ENCODE data around the gene TMEM126B.
A peak's percentile ranks its signal among the peaks of the same experiment; 100 is the strongest.
"Not testable (repeated sequence)": the region's sequence is repeated elsewhere in the genome, so short reads cannot be mapped to it uniquely, and the experiment has no call there.

TMEM126B gene

GRCh38 chr11:85627998-85628770, at the start of gene TMEM126B:
TMEM126B (plus strand) TSS chr11:85628593; CDS start chr11:85628608, 15 bp downstream.
- peak; percentile 94 for DNase-seq (ENCODE audit: low spot score)

- no peak for DNase-seq (ENCODE audit: low spot score)
Measured at GRCh38 chr11:85582111-85582510, 46.3 kb upstream of the TMEM126B start.

- no peak for DNase-seq (ENCODE audit: low spot score)
Measured at GRCh38 chr11:85589373-85589772, 39.0 kb upstream of the TMEM126B start.

- DNase-seq (ENCODE audit: low spot score): no peak
Measured at GRCh38 chr11:85590848-85591483, 37.4 kb upstream of the TMEM126B start.

GRCh38 chr11:85595285-85595884, 33.0 kb upstream of the TMEM126B start:
- DNase-seq (ENCODE audit: low spot score): peak; percentile 40

DNA sequence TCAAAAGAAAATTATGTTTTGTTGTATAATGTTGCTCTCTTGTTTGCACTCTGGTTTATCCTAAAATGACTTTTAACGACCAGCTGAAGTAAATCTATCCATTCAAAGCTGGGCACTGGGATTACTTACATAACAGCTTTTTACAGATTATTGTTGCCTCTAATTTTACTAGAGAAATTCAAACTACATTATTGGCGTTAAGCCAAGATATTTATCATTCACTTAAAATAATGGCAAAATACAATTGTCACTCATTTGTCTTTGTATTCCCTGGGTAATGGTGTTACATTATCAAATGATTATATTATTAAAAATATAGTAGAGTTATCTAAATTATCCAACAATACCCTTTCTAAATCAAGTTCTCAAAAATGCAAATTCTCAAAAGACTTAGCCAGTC, 31.5 kb upstream of the TMEM126B start:
- no peak for DNase-seq (ENCODE audit: low spot score)

GRCh38 chr11:85599083-85599482, 29.3 kb upstream of the TMEM126B start:
- no peak for DNase-seq (ENCODE audit: low spot score)

GRCh38 chr11:85602526-85603213, 25.7 kb upstream of the TMEM126B start:
- DNase-seq (ENCODE audit: low spot score): no peak

DNA sequence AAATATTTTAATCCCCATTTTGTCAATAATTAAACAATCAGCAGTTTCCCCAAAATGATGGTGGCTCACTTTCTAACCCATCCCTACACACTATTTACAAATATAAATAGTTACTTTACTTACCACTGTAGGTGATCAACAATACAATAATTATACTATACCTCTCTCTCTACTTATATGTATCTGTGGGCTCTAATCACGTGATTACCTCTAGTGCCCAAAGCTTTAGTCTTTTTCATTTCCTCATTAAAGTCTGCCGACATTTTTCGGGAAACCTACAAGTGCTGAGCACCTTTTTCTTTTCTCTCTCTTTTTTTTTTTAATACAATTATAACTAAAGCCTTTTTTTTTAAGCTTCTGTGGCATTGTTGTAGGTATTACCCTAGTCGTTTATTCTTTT, 25.2 kb upstream of the TMEM126B start:
- no peak for DNase-seq (ENCODE audit: low spot score)

- not testable (repeated sequence) for DNase-seq (ENCODE audit: low spot score)
Measured at GRCh38 chr11:85606237-85606636, 22.2 kb upstream of the TMEM126B start.

DNA sequence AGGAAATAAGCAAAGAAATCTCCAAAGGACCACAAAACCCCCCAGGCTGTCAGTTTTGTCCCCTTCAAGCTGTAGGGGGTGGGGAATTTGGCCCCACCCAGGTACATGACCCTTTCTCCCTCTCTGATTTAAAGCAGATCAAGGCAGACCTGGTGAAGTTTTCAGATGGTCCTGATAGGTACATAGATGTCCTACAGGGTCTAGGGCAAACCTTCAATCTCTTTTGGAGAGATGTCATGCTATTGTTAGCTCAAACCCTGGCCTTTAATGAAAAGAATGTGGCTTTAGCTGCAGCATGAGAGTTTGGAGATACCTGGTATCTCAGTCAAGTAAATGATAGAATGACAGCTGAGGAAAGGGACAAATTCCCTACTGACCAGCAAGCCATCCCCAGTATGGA, 19.8 kb upstream of the TMEM126B start:
- not testable (repeated sequence) for DNase-seq (ENCODE audit: low spot score)

DNA sequence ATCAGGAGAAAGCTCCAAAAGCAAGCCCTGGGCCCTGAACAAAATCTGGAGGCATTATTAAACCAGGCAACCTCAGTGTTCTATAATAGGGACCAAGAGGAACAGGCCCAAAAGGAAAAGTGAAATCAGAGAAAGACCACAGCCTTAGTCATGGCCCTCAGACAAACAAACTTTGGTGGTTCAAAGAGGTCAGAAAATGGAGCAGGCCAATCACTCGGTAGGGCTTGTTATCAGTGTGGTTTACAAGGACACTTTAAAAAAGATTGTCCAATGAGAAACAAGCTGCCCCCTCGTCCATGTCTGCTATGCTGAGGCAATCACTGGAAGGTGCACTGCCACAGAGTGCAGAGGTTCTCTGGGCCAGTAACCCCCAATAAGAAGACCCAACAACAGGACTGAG, 19.1 kb upstream of the TMEM126B start:
- DNase-seq (ENCODE audit: low spot score): not testable (repeated sequence)

GRCh38 chr11:85611643-85612042, 16.8 kb upstream of the TMEM126B start:
- not testable (repeated sequence) for DNase-seq (ENCODE audit: low spot score)

GRCh38 chr11:85619499-85619898, 8.9 kb upstream of the TMEM126B start:
- DNase-seq (ENCODE audit: low spot score): no peak

DNA sequence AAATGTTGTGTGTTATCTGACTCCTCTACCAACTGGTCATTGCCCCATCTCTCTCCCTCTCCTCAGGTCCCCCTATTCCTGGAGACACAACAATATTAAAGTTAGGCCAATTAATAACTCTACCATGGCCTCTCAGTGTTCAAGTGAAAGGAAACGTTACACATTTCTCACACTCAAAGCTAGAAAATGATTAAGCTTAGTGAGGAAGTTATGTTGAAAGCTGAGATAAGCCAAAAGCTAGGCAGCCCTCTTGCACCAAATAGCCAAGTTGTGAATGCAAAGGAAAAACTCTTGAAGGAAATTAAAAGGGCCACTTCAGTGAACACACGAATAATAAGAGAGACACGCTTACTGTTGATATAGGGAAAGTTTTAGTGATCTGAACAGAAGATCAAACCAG, 8.1 kb upstream of the TMEM126B start:
- DNase-seq (ENCODE audit: low spot score): no peak

DNA sequence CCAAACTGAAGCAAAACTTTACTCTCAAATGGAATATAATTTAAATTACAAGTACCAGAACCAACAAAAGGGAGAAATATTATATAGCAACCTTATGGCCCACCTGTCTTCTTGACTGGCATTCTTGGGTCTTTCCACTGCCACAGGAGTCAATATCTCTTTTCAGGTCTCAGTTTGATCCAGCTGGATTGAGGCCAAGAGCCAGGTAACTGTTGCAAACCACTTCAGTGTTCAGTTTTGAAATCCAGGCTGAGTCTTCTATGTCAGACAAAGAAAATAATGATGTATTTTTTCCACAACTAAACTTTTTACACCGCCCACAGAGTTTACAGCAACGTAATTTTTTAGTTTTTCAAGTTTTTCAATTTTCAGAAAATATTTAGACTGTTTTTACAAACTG, 1.9 kb upstream of the TMEM126B start:
- no peak for DNase-seq (ENCODE audit: low spot score)

GRCh38 chr11:85627332-85627997, 928 bp upstream of the TMEM126B start, which contains the start of gene DLG2:
DLG2 (minus strand) TSS chr11:85627344.
- DNase-seq (ENCODE audit: low spot score): no peak

DNA sequence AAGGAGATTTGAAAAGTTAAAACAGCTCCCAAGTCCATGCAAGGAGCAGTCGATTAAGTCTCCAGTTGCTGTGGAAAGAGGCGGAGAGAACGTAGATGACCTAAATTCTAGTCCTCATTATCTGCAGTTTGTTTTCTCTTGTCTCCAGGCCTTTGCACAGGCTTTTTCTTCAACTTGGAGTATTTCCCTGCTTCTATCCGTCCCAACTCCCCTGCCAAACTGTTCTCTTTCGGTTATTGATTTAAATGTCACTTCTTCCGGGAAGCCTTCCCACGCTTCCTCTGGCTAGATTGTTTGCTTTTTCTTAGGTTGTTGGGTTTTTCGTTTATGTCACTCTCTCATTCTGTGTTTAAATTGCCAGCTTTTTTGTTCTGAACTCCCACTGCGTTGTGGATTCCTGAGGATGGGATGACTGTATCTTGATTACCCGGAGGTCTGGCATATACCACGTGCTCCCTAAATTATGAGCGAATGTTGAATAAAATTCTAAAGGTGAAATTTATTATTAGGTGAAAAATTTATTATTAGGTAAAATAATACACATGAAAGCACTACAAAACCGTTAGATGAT, 463 bp downstream of the TMEM126B start:
- DNase-seq (ENCODE audit: low spot score): peak; percentile 1

DNA sequence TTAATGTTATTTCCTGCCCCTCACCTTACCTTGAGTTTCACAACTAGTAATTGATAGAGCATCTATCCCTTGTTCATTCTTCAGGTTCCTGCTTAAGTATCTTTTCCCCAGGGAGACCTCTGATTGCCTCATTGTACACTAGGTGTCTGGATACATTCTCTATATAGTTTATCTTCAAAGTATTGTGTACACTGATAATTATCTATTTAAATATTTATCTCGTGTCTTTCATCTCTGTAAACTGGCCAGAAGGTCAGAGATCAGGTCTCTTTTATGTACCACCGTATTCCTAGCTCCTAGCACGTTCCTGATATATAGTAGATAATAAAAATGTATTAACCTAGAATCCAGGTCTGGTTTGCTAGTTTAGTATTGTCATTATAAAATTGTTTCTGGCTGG, 6.4 kb downstream of the TMEM126B start:
- no peak for DNase-seq (ENCODE audit: low spot score)

GRCh38 chr11:85643191-85643614, 14.8 kb downstream of the TMEM126B start:
- no peak for DNase-seq (ENCODE audit: low spot score)

DNA sequence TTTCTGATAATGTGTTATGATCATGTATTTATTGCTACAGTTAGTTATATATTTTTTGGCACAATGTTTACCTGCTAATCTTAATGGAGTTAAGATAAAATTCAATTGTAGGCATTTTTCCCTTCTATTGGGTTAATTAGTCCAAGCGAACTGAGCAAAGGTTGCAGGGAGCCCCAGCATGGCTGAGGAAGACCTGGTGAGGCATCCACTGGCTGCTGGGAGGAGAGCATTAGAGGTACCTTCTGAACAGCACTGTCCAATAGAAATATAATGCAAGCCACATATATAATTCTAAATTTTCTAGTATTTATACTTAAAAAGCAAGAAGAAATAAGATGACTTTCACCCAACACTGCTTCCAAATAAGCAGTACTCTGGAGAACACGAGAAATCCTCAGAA, 18.7 kb downstream of the TMEM126B start:
- DNase-seq (ENCODE audit: low spot score): no peak

Data from CD4-positive, alpha-beta T cell treated with Interleukin-6 at 100 ng/mL for 8 hours (primary cell).